Lung (tissue), 12 donors: ENCODE data around the gene BTN2A1. TPM values are rescaled to one million over a fixed set of nuclear protein-coding genes. Genes with fewer than 3 reads are reported as not detected.
"Not testable (repeated sequence)": the region's sequence is repeated elsewhere in the genome, so short reads cannot be mapped to it uniquely, and the experiment has no call there.

Source experiments
- ATAC-seq: fragments of 200-7000 bp; cut with Tn5 transposase; one replicate; pipeline ENCODE4 v1.9.1; 2020; ENCODE audit warnings: moderate number of reproducible peaks; ENCODE audit not compliant: insufficient read depth, low FRiP score
- DNase-seq, 3 donors: peaks; one replicate each; pipeline ENCODE4 v3.0.0-alpha.2; 2013 to 2017
- H3K27ac ChIP-seq, 2 donors: one replicate each; pipeline ENCODE4 v1.5.1; 2013; ENCODE audit warnings: mild to moderate bottlenecking in 2 of 2, moderate library complexity in 2 of 2, control low read depth in 1 of 2, inconsistent platforms in 1 of 2, low read depth in 1 of 2, low read length in 1 of 2
- H3K27me3 ChIP-seq, 3 donors: one replicate each; pipeline ENCODE4 v1.5.1; 2013; ENCODE audit warnings: low read length in 2 of 3; ENCODE audit not compliant: control insufficient read depth in 3 of 3, insufficient read depth in 3 of 3
- H3K36me3 ChIP-seq, 4 donors: one replicate each; pipeline ENCODE4 v1.5.1; 2013; ENCODE audit warnings: low read length in 4 of 4, mild to moderate bottlenecking in 1 of 4, moderate library complexity in 1 of 4; ENCODE audit not compliant: control insufficient read depth in 4 of 4, insufficient read depth in 4 of 4
- H3K4me1 ChIP-seq, 5 donors: one replicate each; pipeline ENCODE4 v1.5.1; 2013; ENCODE audit warnings: low read length in 5 of 5, mild to moderate bottlenecking in 2 of 5, moderate library complexity in 1 of 5; ENCODE audit not compliant: control insufficient read depth in 5 of 5, insufficient read depth in 5 of 5
- H3K4me3 ChIP-seq: one replicate; pipeline ENCODE4 v1.5.1; 2013; ENCODE audit warnings: mild to moderate bottlenecking, control low read depth, moderate library complexity
- H3K9ac ChIP-seq, 2 donors: one replicate each; pipeline ENCODE4 v1.5.1; 2013; ENCODE audit warnings: low read length in 2 of 2, control low read depth in 1 of 2; ENCODE audit not compliant: insufficient read depth in 1 of 2
- H3K9me3 ChIP-seq, 4 donors: one replicate each; pipeline ENCODE4 v1.5.1; 2013; ENCODE audit warnings: low read length in 3 of 4, mild to moderate bottlenecking in 1 of 4, moderate library complexity in 1 of 4; ENCODE audit not compliant: control insufficient read depth in 4 of 4, insufficient read depth in 3 of 4
- CTCF ChIP-seq: IDR thresholded peaks from 2 replicates; pipeline ENCODE4 v1.5.1; 2012; ENCODE audit warnings: mild to moderate bottlenecking; ENCODE audit errors: control extremely low read depth, extremely low read depth
- WGBS, 2 donors: extraction: QIAGEN DNeasy Blood & Tissue Kit; methylation state at CpG; one replicate each; pipeline ENCODE4 v1.1.7; 2013; 5-methylcytosine and 5-hydroxymethylcytosine counted together
- polyA plus RNA-seq, 2 donors: library from polyadenylated mRNA; stranded (reverse); fragments of 200-250 nt; gene quantifications; one replicate each; pipeline ENCODE4 v1.2.1, GENCODE V29; 2013
- total RNA-seq, 2 donors: library from RNA; depleted of rRNA in 1 of 2; stranded (reverse); fragments of >200 nt in 1 of 2; gene quantifications; one replicate each; pipeline ENCODE4 v1.2.1, GENCODE V29; 2014 to 2021
- donor health status: control.
- donor health status: control.
- donor health status: Bipolar disorder and iron deficiency.
- donor health status: healthy.
- donor health status: DM: yes; HTN: yes; CAD: no.

BTN2A1 gene
- total and polyA plus RNA-seq, 4 donors: 12.4 to 35.3 (median 21.8) TPM

GRCh38 chr6:26501482-26501986, 43.8 kb downstream of the BTN2A1 start:
- ATAC-seq (peak; percentile 27), DNase-seq (peak; percentile 48 to 55 (median 54))
- no peaks in the 10 kb centered on the region for H3K36me3 ChIP-seq
- no peak for TF ChIP-seq CTCF
- H3K4me3 ChIP-seq: no peak overlapping the region
- 7 to 10% methylated on average over 49 of the region's 49 CpGs for WGBS, 2 donors
- peaks cover 4 to 28% (median 21%) of the 10 kb centered on the region in 3 donors for H3K27me3 ChIP-seq
- no peak overlapping the region for H3K27ac ChIP-seq
- H3K4me1 ChIP-seq: peaks cover 0 to 5% (median 2%) of the 10 kb centered on the region in 5 donors
- no peaks in the 10 kb centered on the region for H3K9me3 ChIP-seq
- H3K9ac ChIP-seq: no peak overlapping the region

- TF ChIP-seq CTCF: no peak
- no peak overlapping the region for H3K27ac ChIP-seq
- peaks cover 0 to 5% (median 2%) of the 10 kb centered on the region in 5 donors for H3K4me1 ChIP-seq
- H3K27me3 ChIP-seq: peaks cover 4 to 28% (median 21%) of the 10 kb centered on the region in 3 donors
- no peak overlapping the region for H3K4me3 ChIP-seq
- ATAC-seq: no peak
- H3K36me3 ChIP-seq: no peaks in the 10 kb centered on the region
- no peak overlapping the region for H3K9ac ChIP-seq
- no peaks in the 10 kb centered on the region for H3K9me3 ChIP-seq
- peak in 1 of 3 donors; percentile 15 for DNase-seq
These were observed 44.4 kb downstream of the BTN2A1 start for GRCh38 chr6:26502165-26502564.

GRCh38 chr6:26502626-26503025, 44.9 kb downstream of the BTN2A1 start:
- TF ChIP-seq CTCF: no peak
- 82 to 87% methylated on average over 3 of the region's 3 CpGs for WGBS, 2 donors
- no peak overlapping the region for H3K9ac ChIP-seq
- ATAC-seq: no peak
- no peak overlapping the region for H3K27ac ChIP-seq
- H3K4me3 ChIP-seq: no peak overlapping the region
- peaks cover 4 to 28% (median 21%) of the 10 kb centered on the region in 3 donors for H3K27me3 ChIP-seq
- DNase-seq: no peak
- no peaks in the 10 kb centered on the region for H3K36me3 ChIP-seq
- no peaks in the 10 kb centered on the region for H3K9me3 ChIP-seq
- peaks cover 0 to 5% (median 2%) of the 10 kb centered on the region in 5 donors for H3K4me1 ChIP-seq

- H3K9me3 ChIP-seq: no peaks in the 10 kb centered on the region
- no peak overlapping the region for H3K4me3 ChIP-seq
- WGBS, 2 donors: 57 to 64% methylated on average over 3 of the region's 3 CpGs
- H3K4me1 ChIP-seq: no peaks in the 10 kb centered on the region
- ATAC-seq (no peak), DNase-seq (no peak)
- peaks cover 3 to 4% (median 4%) of the 10 kb centered on the region in 3 donors for H3K27me3 ChIP-seq
- no peaks in the 10 kb centered on the region for H3K36me3 ChIP-seq
- no peak overlapping the region for H3K9ac ChIP-seq
- no peak overlapping the region for H3K27ac ChIP-seq
- no peak for TF ChIP-seq CTCF
These were observed 49.9 kb downstream of the BTN2A1 start for GRCh38 chr6:26507658-26508057.

- DNase-seq, H3K4me1 ChIP-seq, H3K36me3 ChIP-seq, H3K27me3 ChIP-seq, H3K27ac ChIP-seq, H3K9ac ChIP-seq, ATAC-seq, H3K4me3 ChIP-seq, H3K9me3 ChIP-seq: not testable (repeated sequence)
- WGBS, 2 donors: 83 to 94% methylated on average over 8 of the region's 8 CpGs
These were observed 53.3 kb downstream of the BTN2A1 start for GRCh38 chr6:26511033-26511432.
